Suppressor macrophage treated with lipopolysaccharide for 1 hour (primary cell): ENCODE data around the gene TRHDE.
A peak's percentile ranks its signal among the peaks of the same experiment; 100 is the strongest.
"Not testable (repeated sequence)": the region's sequence is repeated elsewhere in the genome, so short reads cannot be mapped to it uniquely, and the experiment has no call there.

Experiments used
- DNase-seq, 3 donors: peaks; one replicate each; pipeline ENCODE4 v3.0.0-alpha.2; 2020 to 2022

Gene TRHDE

DNA sequence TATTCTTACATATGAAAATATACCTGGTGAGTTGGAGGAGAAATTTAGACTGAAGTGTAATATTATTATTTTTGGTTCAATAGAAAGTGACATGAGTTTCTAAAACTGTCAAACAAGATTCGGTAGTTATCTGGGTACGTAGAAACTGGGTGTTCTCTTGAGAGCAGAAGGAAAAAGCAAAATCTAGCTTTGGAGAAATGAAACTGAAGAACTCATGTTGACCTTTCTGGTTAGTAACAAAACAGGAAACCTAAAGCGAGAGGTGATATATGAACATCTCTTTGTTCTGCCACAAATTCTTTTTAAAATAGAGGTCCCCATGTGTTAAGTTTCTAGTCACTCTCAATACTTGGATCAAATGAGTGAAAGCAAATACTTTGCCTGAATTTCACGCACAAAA is 401.7 kb downstream of the TRHDE start:
- DNase-seq = peak; percentile 6 to 45 (median 30)

GRCh38 chr12:72676556-72676955 is 404.4 kb downstream of the TRHDE start:
- DNase-seq = no peak

DNA sequence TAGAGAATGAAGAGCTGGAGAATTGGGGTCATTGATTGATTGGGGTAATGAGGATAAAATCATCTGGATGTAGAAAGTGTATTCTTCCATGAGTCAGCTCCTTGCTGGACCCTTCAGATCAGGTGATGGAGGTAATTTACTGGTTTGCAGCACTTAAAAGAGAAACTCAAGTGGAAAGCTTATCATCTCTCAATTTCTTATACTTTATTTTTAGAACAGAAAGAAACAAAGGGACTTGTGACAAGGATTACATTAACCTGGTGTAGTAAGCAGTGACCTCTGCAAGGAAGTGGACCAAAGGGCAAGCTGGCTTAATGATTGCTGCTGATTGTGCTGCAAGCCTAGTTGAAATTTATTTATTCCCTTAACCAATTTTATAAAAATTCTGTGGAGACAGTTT is 405.0 kb downstream of the TRHDE start:
- peak in 1 of 3 donors; percentile 5 for DNase-seq

DNA sequence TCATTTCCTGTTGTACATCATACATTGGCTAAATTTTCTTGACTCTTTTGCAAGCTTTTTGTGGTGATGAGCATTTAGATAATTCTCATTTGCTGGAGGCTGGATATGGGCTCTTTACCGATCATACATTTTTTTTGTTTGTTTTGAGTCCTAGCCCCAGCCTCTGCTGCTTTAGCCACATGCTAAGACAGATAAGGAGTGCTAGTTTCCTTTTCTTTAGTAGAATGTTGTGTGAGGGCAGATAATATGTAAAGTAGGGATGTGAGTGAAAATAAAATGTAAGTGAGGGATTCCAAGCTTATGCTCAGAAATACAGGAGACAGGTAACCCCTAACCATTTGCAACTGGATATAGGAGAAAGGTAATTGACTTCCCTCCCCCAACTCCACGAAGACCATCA is 405.7 kb downstream of the TRHDE start:
- DNase-seq = no peak

- no peak for DNase-seq
Measured at GRCh38 chr12:72679147-72679757, 407.1 kb downstream of the TRHDE start.

DNA sequence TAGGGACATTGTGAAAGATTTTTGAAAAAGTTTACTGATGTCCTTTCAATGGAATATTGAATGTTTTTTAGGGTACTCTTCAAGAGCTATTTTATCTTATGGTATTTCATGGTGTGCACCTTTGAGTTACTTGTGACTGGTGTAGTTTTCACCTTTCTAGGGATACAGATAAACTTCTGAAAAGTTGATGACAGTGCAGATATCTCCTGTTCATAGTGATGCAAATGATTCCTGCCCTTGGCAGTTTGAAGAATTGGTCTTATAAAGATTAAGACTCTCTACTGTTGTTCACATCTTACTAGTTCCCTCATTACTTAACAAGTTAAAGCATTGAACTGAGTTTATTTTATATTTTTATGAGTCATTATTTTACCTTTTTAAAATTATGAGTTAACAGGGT is 408.9 kb downstream of the TRHDE start:
- DNase-seq = no peak

DNA sequence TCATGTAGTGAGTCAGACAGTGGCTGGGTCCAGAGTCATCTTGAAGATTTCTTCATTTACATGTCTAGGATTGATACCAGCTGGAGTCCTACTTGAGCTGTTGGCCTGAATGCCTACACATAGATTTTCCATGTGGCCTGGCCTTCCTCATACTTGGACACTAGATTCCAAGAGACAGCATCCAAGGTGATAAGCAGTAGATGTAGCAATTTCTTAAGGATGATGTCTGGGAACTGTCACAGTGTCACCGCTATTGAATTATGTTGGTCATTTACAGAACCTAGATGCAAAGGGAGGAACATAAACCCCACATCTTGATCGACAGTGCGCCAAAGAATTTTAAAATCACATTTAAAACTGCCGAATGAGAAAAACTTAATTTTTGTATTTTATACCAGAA is 412.3 kb downstream of the TRHDE start:
- no peak for DNase-seq

DNA sequence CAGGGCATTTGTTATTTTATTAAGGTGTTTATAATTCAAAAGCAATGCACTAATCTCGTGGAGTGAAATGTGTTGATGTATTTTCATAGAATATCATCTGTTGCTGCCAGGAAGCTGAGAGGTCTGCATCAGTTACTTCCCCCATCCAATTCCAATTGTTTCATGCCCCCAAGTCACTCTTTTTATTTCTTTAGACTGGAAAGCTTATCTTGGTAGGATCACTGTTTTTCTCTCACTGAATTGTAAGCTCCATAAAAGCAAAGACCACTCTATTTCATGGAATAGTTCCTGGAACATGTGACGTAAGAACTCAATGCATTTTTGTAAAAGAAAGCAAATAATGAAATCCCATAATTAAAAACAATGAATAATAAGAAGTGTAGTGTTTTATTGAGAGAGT is 420.2 kb downstream of the TRHDE start:
- no peak for DNase-seq

GRCh38 chr12:72694193-72694592 is 422.0 kb downstream of the TRHDE start:
- no peak for DNase-seq

DNA sequence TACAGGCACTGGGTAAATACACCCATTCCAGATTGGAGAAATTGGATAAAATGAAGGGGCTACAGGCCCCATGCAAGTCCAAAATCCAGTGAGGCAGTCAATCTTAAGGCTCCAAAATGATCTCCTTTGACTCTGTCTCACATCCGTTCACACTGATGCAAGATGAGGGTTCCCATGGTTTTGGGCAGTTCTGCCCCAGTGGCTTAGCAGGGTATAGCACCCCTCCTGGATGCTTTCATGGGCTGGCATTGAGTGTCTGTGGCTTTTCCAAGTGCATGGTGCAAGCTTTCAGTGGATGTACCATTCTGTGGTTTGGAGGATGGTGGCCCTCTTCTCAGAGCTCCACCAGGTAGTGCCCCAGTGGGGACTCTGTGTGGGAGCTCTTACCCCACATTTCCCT is 427.2 kb downstream of the TRHDE start:
- no peak for DNase-seq

DNA sequence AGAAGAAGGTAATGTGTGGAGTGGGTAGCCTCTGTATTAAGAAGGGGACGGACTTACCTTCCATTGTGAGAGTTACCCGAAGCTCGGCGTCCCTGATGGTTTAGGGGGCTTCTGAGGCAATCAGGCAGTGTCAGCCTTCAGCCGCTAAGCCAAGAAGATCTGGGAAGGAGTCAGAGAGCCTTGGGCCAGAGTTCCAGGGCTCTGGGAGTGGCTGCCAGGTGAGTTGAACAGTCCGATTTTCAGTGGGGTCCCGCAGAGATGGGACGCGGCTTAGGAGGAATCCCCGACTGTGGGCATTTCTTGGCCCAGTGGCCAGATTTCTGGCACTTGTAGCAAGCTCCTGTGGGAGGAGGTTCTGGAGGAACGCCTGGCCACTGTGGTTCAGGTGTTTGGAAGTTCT is 439.9 kb downstream of the TRHDE start:
- DNase-seq = not testable (repeated sequence)

DNA sequence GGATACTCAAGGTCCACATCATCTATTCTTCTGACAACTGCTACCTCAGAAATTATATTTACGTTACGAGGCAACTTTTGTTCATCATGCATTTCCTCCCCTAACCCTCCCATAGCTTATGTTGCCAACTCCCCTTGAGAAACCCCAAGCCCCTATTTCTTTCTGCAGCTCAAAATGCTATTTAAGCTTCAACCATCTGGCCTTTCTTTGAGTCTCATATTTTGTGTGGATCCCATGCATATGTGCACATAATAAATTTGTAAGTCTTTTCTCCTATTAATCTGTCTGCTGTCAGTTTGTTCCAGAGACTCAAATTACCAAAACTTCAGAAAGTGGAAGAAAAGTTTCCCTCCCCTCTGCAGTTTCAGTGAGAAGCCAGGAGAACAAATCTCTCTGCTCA is 444.1 kb downstream of the TRHDE start:
- no peak for DNase-seq

DNA sequence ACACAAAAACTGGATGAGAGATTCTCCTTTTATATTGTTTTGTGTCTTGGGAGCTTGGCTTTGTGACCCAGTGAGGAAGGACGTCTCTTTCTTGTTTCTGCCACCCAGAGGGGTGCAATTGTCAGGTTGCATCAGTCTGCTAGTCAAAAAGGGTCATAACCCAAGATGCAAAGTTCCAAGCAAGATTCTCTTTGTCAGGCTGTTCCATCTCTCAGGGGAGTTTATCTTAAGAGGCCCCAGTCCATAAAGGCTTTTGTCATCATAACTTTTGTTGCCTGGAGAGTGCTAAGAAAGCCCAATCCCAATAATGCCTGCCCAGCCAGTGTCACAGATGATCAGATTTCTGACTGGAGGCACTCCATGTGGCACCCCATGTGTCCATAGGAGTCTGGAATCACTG is 444.9 kb downstream of the TRHDE start:
- DNase-seq = no peak
